ENCODE data around the gene MOV10. TPM values are rescaled to one million over a fixed set of nuclear protein-coding genes. Genes with fewer than 3 reads are reported as not detected.

Gene MOV10
- total and polyA plus RNA-seq, 2 of the 13 experiments (the other 11 are each of a cell fraction or from before 2014, with no cell fraction given) = 56.4 to 58.2 TPM

DNA sequence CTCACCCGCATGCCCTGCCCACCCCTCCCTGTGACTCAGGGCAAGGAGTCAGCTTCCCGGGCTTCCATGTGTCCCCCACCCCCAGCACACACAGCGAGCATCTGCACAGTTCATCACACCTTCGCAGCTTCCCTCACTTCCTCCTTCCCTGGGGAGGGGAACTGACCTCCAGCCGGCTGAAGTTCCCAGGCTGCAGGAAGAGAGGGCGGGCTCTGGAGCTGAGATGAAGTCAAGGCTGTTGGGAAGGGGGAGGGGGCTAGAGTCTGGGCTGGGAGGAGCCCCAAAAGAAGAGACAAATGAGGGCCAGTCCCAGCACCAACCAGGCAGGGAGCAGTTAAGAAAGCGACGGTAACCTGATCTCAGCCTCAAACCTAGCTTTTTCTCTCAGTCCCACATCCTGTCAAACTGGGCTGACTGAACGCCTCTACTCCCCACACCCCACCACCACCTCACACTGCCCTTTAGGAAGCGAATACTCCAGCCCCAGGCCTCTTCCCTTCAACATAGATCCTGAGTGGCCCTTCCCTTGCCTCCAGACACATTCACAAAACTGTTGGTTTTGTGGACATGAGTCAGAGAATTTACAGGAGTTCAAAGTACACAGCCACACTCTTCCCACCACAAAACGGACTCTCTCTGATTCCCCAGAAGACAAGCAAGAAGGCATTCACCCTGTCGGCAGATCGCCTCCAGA is 30.6 kb downstream of the MOV10 start (continued):
- TF ChIP-seq, protein P1, sequence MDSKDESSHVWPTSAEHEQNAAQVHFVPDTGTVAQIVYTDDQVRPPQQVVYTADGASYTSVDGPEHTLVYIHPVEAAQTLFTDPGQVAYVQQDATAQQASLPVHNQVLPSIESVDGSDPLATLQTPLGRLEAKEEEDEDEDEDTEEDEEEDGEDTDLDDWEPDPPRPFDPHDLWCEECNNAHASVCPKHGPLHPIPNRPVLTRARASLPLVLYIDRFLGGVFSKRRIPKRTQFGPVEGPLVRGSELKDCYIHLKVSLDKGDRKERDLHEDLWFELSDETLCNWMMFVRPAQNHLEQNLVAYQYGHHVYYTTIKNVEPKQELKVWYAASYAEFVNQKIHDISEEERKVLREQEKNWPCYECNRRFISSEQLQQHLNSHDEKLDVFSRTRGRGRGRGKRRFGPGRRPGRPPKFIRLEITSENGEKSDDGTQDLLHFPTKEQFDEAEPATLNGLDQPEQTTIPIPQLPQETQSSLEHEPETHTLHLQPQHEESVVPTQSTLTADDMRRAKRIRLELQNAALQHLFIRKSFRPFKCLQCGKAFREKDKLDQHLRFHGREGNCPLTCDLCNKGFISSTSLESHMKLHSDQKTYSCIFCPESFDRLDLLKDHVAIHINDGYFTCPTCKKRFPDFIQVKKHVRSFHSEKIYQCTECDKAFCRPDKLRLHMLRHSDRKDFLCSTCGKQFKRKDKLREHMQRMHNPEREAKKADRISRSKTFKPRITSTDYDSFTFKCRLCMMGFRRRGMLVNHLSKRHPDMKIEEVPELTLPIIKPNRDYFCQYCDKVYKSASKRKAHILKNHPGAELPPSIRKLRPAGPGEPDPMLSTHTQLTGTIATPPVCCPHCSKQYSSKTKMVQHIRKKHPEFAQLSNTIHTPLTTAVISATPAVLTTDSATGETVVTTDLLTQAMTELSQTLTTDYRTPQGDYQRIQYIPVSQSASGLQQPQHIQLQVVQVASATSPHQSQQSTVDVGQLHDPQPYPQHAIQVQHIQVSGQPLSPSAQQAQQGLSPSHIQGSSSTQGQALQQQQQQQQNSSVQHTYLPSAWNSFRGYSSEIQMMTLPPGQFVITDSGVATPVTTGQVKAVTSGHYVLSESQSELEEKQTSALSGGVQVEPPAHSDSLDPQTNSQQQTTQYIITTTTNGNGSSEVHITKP (CRISPR knock-in tag; IDR thresholded peaks at IDR 0.05; ENCODE audit: low read depth) = no peak
- TF ChIP-seq SOX6 (IDR thresholded peaks at IDR 0.05) (no peak), SOX6 (CRISPR knock-in tag; IDR thresholded peaks at IDR 0.05) (0 out of 2 replicates have a peak, but pooled peaks have one; percentile 26), ZNF205 (CRISPR knock-in tag; IDR thresholded peaks at IDR 0.05) (no peak), WIZ (CRISPR knock-in tag; IDR thresholded peaks at IDR 0.05) (no peak), ZFP1 (CRISPR knock-in tag; IDR thresholded peaks at IDR 0.05) (no peak), GLI4 (CRISPR knock-in tag; IDR thresholded peaks at IDR 0.05; ENCODE audit: borderline replicate concordance) (0 out of 2 replicates have a peak, but pooled peaks have one; percentile 35), FLYWCH1 (CRISPR knock-in tag; IDR thresholded peaks at IDR 0.05) (no peak), FOXP4 (CRISPR knock-in tag; IDR thresholded peaks at IDR 0.05) (no peak), MIXL1 (CRISPR knock-in tag; IDR thresholded peaks at IDR 0.05) (no peak), ZNF12 (CRISPR knock-in tag; IDR thresholded peaks at IDR 0.05) (no peak), ZNF747 (CRISPR knock-in tag; IDR thresholded peaks at IDR 0.05; ENCODE audit: borderline replicate concordance) (no peak)
- TF ChIP-seq, protein P2, sequence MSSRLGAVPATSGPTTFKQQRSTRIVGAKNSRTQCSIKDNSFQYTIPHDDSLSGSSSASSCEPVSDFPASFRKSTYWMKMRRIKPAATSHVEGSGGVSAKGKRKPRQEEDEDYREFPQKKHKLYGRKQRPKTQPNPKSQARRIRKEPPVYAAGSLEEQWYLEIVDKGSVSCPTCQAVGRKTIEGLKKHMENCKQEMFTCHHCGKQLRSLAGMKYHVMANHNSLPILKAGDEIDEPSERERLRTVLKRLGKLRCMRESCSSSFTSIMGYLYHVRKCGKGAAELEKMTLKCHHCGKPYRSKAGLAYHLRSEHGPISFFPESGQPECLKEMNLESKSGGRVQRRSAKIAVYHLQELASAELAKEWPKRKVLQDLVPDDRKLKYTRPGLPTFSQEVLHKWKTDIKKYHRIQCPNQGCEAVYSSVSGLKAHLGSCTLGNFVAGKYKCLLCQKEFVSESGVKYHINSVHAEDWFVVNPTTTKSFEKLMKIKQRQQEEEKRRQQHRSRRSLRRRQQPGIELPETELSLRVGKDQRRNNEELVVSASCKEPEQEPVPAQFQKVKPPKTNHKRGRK (CRISPR knock-in tag; IDR thresholded peaks at IDR 0.05) = no peak
- TF ChIP-seq, protein P3, sequence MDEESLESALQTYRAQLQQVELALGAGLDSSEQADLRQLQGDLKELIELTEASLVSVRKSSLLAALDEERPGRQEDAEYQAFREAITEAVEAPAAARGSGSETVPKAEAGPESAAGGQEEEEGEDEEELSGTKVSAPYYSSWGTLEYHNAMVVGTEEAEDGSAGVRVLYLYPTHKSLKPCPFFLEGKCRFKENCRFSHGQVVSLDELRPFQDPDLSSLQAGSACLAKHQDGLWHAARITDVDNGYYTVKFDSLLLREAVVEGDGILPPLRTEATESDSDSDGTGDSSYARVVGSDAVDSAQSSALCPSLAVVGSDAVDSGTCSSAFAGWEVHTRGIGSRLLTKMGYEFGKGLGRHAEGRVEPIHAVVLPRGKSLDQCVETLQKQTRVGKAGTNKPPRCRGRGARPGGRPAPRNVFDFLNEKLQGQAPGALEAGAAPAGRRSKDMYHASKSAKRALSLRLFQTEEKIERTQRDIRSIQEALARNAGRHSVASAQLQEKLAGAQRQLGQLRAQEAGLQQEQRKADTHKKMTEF (CRISPR knock-in tag; IDR thresholded peaks at IDR 0.05) = peak; percentile 57; the same call in 1 of the 2 replicates
- TF ChIP-seq, protein P4, sequence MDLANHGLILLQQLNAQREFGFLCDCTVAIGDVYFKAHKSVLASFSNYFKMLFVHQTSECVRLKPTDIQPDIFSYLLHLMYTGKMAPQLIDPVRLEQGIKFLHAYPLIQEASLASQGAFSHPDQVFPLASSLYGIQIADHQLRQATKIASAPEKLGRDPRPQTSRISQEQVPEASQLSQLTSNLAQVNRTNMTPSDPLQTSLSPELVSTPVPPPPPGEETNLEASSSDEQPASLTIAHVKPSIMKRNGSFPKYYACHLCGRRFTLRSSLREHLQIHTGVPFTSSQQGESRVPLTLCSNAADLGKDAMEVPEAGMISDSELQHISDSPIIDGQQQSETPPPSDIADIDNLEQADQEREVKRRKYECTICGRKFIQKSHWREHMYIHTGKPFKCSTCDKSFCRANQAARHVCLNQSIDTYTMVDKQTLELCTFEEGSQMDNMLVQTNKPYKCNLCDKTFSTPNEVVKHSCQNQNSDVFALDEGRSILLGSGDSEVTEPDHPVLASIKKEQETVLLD (CRISPR knock-in tag; IDR thresholded peaks at IDR 0.05; ENCODE audit: low read depth) = no peak
- TF ChIP-seq, protein P5, sequence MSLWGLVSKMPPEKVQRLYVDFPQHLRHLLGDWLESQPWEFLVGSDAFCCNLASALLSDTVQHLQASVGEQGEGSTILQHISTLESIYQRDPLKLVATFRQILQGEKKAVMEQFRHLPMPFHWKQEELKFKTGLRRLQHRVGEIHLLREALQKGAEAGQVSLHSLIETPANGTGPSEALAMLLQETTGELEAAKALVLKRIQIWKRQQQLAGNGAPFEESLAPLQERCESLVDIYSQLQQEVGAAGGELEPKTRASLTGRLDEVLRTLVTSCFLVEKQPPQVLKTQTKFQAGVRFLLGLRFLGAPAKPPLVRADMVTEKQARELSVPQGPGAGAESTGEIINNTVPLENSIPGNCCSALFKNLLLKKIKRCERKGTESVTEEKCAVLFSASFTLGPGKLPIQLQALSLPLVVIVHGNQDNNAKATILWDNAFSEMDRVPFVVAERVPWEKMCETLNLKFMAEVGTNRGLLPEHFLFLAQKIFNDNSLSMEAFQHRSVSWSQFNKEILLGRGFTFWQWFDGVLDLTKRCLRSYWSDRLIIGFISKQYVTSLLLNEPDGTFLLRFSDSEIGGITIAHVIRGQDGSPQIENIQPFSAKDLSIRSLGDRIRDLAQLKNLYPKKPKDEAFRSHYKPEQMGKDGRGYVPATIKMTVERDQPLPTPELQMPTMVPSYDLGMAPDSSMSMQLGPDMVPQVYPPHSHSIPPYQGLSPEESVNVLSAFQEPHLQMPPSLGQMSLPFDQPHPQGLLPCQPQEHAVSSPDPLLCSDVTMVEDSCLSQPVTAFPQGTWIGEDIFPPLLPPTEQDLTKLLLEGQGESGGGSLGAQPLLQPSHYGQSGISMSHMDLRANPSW (CRISPR knock-in tag; IDR thresholded peaks at IDR 0.05; ENCODE audit: borderline replicate concordance) = no peak
